Thoracic aorta endothelial cell (primary cell): Measurements from ENCODE around the gene GCLM. TPM values are rescaled to one million over a fixed set of nuclear protein-coding genes. Genes with fewer than 3 reads are reported as not detected.

ENCODE experiments used
- small RNA-seq: library from RNA; depleted of rRNA; stranded (forward); fragments of <200 nt; gene quantifications from one replicate; pipeline ENCODE3, GENCODE V24; 2012
- total RNA-seq: library from RNA; depleted of rRNA; stranded (reverse); fragments of >200 nt; gene quantifications from 2 replicates; pipeline ENCODE4 v1.2.3, GENCODE V29; 2012

GCLM gene
- 60.2 and 86.0 TPM in 2 replicates for total RNA-seq

DNA sequence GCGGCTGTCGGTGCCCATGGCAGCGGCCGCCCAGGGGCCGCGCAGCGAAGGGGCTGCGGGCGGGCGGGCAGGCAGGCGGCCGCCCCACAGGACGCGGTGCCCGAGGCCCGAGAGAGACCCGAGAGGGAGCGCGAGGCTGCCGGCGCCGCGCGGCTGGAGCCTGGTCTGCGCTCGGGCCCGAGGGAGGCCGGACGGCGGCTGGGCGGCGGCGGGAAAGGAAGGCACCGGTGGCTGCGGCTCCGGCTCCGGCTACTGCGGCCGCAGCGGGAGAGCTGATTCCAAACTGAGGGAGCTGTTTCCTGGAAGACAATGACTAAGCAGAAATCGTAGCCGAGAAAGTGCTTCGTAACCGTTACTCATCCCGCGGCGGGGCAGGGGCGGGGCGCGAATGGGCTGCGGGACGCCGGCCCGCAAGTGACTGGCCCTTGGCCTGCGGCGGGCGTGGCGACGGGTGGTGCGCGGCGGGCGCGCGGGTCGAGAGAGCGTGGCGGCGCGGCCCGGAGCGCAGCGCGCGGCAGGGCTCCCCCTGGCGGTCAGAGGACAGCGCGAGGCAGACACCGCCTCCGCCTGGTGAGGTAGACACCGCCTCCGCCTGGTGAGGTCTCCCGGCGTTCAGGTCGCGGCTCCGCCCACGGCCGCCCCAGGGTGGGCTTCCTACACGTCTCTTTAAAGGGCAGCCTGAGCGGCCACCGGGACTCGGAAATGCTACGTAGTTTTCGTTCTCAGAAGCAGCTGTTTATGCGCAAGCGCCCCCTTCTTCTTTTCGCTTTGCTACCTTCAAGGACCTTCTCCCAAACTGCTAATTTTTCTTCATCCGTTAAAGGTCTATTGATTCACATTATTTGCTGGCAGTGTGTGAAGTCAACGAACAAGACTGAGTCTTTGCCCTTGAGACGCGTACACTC, at the start of gene GCLM:
TSS of gene GCLM (minus strand) at position 285 of the 905 bp plus-strand sequence. CDS start at position 18, 267 bp downstream.

DNA sequence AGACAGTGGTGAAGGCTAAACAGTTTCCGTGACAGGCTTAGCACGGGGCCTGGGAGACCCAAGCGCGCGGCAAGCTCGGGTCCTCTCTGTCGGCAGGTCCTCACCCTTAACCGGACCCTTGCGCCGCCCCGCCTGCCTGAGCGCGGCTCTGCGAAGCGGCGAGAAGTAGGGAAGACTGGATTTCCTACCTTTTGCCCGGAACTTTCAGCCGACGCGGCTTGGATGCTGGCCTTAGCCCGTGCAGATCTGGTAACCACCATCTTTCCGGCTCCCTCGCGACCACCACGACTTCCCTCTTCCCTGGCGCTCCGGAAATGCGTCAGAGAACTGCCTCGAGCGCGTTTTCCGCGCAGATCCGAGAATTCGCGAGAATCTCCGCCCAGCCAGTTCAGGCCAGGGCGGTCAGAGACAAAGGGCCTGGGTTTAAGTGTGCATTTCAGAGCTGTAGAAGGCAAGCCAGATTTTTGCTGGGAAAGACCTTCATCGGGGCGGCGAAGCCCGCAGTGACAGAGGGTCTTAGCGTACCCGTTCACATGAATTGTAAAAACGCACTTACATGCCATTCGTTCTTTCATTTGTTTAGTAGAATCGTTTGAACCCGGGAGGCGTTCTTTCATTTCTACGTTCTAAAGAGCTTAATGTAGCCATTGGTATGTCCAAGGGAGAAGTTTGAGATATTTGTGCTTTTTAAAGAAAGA, 30.2 kb downstream of the GCLM start, which contains the start of gene DNTTIP2:
TSS of gene DNTTIP2 (minus strand) at position 318 of the 698 bp plus-strand sequence. CDS start at position 260, 58 bp downstream.

Small RNA genes within 50 kb of the gene (small RNA-seq; reads per million reads assigned to genes)
- gene AL117351.2 (not detected), gene MIR760 (not detected)

Other genes with a start within 250 kb of the GCLM start
- 52.9 and 54.1 TPM in 2 replicates for gene BCAR3, start 227.6 kb downstream of the GCLM start, total RNA-seq
- 64.3 and 68.0 TPM in 2 replicates for gene DNTTIP2, start 30.2 kb downstream of the GCLM start, total RNA-seq
- 1.4 and 2.3 TPM in 2 replicates for gene ABCA4, start 211.7 kb upstream of the GCLM start, total RNA-seq